RWPE2 (cell line): ENCODE results near the gene RELL1.

Source experiments
- ATAC-seq: fragments of 200-7000 bp; cut with Tn5 transposase; 3 replicates; pipeline ENCODE4 v1.9.1; 2021; ENCODE audit warnings: low read depth
- DNase-seq: peaks from one replicate; pipeline ENCODE4 v3.0.0-alpha.2; 2020; ENCODE audit warnings: low spot score
- H3K27ac ChIP-seq: fragments of 450-650 bp; 2 replicates; pipeline ENCODE4 v1.5.1; 2017; ENCODE audit warnings: mild to moderate bottlenecking; ENCODE audit not compliant: poor library complexity, severe bottlenecking
- H3K27me3 ChIP-seq: fragments of 250-450 bp; sonication (Bioruptor Pico); 2 replicates; pipeline ENCODE4 v1.5.1; 2021; ENCODE audit warnings: mild to moderate bottlenecking, moderate library complexity; ENCODE audit not compliant: insufficient read depth, poor library complexity, severe bottlenecking
- H3K36me3 ChIP-seq: fragments of 250-450 bp; sonication (Bioruptor Pico); 2 replicates; pipeline ENCODE4 v1.5.1; 2020; ENCODE audit warnings: low read depth, mild to moderate bottlenecking, moderate library complexity
- H3K4me1 ChIP-seq: fragments of 250-450 bp; sonication (Bioruptor Pico); 2 replicates; pipeline ENCODE4 v1.5.1; 2021; ENCODE audit warnings: mild to moderate bottlenecking, moderate library complexity; ENCODE audit not compliant: insufficient read depth, poor library complexity, severe bottlenecking
- H3K4me3 ChIP-seq: fragments of 250-450 bp; sonication (Bioruptor Pico); 2 replicates; pipeline ENCODE4 v1.5.1; 2021; ENCODE audit warnings: mild to moderate bottlenecking, moderate library complexity; ENCODE audit not compliant: severe bottlenecking
- H3K9me3 ChIP-seq: fragments of 250-450 bp; sonication (Bioruptor Pico); 2 replicates; pipeline ENCODE4 v1.5.1; 2021; ENCODE audit warnings: mild to moderate bottlenecking, moderate library complexity; ENCODE audit not compliant: severe bottlenecking
- CTCF ChIP-seq: fragments of 450-650 bp; IDR thresholded peaks from one replicate; pipeline ENCODE4 v1.5.1; 2017; ENCODE audit warnings: mild to moderate bottlenecking, moderate library complexity; ENCODE audit not compliant: poor library complexity, severe bottlenecking

RELL1 gene

GRCh38 chr4:37573566-37573965 lies 112.6 kb downstream of the RELL1 start:
- TF ChIP-seq CTCF: no peak
- H3K4me3 ChIP-seq: no peak overlapping the region
- H3K36me3 ChIP-seq: no peaks in the 10 kb centered on the region
- no peak for DNase-seq
- H3K9me3 ChIP-seq: no peaks in the 10 kb centered on the region
- H3K27me3 ChIP-seq: no peaks in the 10 kb centered on the region
- ATAC-seq: no peak
- H3K27ac ChIP-seq: no peak overlapping the region
- H3K4me1 ChIP-seq: no peaks in the 10 kb centered on the region

DNA sequence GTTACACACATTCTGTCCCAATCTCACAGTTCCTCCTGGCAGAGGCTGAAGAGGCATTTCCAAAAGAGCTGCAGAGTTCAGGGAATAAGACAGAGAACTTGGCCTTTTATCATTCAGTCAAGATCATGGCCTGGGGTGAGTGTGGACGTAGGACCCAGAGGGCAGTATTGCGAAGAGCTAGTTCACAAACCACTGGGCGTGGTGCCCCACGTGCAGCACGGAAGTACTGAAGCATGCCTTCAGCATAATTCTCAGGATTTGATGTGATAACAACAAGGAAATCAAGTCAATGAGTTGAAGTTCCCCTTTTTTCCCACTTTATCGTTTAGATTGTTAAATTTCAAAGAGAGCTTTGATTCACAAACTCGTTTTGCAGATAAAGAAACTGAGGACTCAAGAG lies 117.7 kb downstream of the RELL1 start:
- Histone ChIP-seq H3K27ac (no peak overlapping the region), H3K36me3 (no peaks in the 10 kb centered on the region), H3K4me3 (no peak overlapping the region), H3K27me3 (no peaks in the 10 kb centered on the region), H3K4me1 (no peaks in the 10 kb centered on the region), H3K9me3 (no peaks in the 10 kb centered on the region)
- TF ChIP-seq CTCF: no peak
- ATAC-seq (no peak), DNase-seq (no peak)

- H3K36me3 ChIP-seq: no peaks in the 10 kb centered on the region
- no peaks in the 10 kb centered on the region for H3K9me3 ChIP-seq
- peaks cover under 1% of the 10 kb centered on the region for H3K4me1 ChIP-seq
- DNase-seq: no peak
- no peak for TF ChIP-seq CTCF
- ATAC-seq: no peak
- no peak overlapping the region for H3K27ac ChIP-seq
- no peaks in the 10 kb centered on the region for H3K27me3 ChIP-seq
- H3K4me3 ChIP-seq: no peak overlapping the region
These were observed 118.3 kb downstream of the RELL1 start for GRCh38 chr4:37567836-37568235.

DNA sequence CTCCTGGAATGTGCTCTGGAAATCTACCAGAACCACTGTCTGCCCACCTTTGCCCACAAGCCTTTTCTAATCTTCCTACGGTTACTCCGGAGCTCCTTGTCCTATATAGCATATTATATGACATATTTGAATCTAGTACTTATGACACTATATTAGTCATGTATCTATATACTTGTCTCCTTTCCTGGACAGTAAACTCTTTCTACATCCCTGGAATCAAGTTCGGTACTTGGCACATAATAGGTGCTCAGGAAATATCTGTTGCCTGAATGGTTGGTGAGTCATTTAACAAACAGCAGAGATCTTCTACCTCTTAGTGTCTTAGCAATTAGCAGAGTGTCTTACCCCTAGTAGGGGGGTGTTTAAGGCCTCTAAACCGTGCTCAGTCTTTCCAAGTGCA lies 123.6 kb downstream of the RELL1 start:
- H3K9me3 ChIP-seq: no peaks in the 10 kb centered on the region
- no peak for TF ChIP-seq CTCF
- DNase-seq (no peak), ATAC-seq (peak; percentile 71)
- H3K27ac ChIP-seq: peak overlapping the region; percentile 73
- H3K4me3 ChIP-seq: no peak overlapping the region
- no peaks in the 10 kb centered on the region for H3K27me3 ChIP-seq
- no peaks in the 10 kb centered on the region for H3K36me3 ChIP-seq
- peaks cover 19% of the 10 kb centered on the region for H3K4me1 ChIP-seq

- DNase-seq (no peak), ATAC-seq (peak; percentile 69)
- Histone ChIP-seq H3K4me3 (no peak overlapping the region), H3K4me1 (peaks cover 19% of the 10 kb centered on the region), H3K9me3 (no peaks in the 10 kb centered on the region), H3K36me3 (no peaks in the 10 kb centered on the region), H3K27ac (peak overlapping the region; percentile 73), H3K27me3 (no peaks in the 10 kb centered on the region)
- no peak for TF ChIP-seq CTCF
These were observed 124.4 kb downstream of the RELL1 start for GRCh38 chr4:37561803-37562207.
